ENCODE data around the gene DNAH10. TPM values are rescaled to one million over a fixed set of nuclear protein-coding genes. Genes with fewer than 3 reads are reported as not detected.

DNAH10 gene
- total RNA-seq, 6 experiments from 2014 or later: 0.19 to 1.1 (median 0.64) TPM

- no peaks in the 10 kb centered on the region for H3K4me1 Mint-ChIP-seq (ENCODE audit: low read depth)
- no peak overlapping the region for H3K4me3 Mint-ChIP-seq
- no peak overlapping the region for H3K27ac Mint-ChIP-seq
- no peak for DNase-seq
- H3K36me3 Mint-ChIP-seq (ENCODE audit: low read depth): 0 out of 2 replicates have a peak, but pooled peaks cover 5% of the 10 kb centered on the region
- TF ChIP-seq, protein P1, sequence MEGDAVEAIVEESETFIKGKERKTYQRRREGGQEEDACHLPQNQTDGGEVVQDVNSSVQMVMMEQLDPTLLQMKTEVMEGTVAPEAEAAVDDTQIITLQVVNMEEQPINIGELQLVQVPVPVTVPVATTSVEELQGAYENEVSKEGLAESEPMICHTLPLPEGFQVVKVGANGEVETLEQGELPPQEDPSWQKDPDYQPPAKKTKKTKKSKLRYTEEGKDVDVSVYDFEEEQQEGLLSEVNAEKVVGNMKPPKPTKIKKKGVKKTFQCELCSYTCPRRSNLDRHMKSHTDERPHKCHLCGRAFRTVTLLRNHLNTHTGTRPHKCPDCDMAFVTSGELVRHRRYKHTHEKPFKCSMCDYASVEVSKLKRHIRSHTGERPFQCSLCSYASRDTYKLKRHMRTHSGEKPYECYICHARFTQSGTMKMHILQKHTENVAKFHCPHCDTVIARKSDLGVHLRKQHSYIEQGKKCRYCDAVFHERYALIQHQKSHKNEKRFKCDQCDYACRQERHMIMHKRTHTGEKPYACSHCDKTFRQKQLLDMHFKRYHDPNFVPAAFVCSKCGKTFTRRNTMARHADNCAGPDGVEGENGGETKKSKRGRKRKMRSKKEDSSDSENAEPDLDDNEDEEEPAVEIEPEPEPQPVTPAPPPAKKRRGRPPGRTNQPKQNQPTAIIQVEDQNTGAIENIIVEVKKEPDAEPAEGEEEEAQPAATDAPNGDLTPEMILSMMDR (IDR thresholded peaks at IDR 0.05): no peak
- peaks cover 7% of the 10 kb centered on the region; the same call in 1 of the 2 replicates for H3K9me3 Mint-ChIP-seq
- peaks cover 20% of the 10 kb centered on the region for H3K27me3 Mint-ChIP-seq (ENCODE audit: insufficient read depth)
Observed at GRCh38 chr12:123794027-123794426, 31.9 kb downstream of the DNAH10 start.

- H3K9me3 Mint-ChIP-seq: no peaks in the 10 kb centered on the region
- H3K4me1 Mint-ChIP-seq (ENCODE audit: low read depth): no peaks in the 10 kb centered on the region
- H3K4me3 Mint-ChIP-seq: no peak overlapping the region
- DNase-seq: no peak
- H3K27me3 Mint-ChIP-seq (ENCODE audit: insufficient read depth): peaks cover 8% of the 10 kb centered on the region
- TF ChIP-seq, protein P1 (IDR thresholded peaks at IDR 0.05): no peak
- H3K36me3 Mint-ChIP-seq (ENCODE audit: low read depth): no peaks in the 10 kb centered on the region
- no peak overlapping the region for H3K27ac Mint-ChIP-seq
Observed at GRCh38 chr12:123798518-123798917, 36.4 kb downstream of the DNAH10 start.

DNA sequence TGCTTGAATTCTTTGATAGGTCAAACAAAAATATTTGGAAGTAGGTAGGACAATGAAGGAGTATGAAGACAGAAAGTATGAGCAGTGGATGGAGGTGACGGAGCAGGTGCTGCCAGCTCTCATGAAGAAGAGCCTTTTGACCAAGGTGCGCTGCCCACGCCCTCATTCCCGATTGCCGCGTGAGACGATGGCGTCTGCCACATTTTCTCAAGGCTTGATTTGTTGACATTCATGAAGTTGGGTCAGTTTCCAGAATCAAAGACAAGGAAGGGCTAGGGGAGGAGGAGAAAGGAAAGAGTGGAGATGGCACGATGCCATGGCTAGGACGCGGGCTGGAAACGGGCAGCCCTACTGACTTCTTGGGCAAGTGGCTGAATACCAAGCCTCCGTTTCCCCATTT lies 37.1 kb downstream of the DNAH10 start:
- no peaks in the 10 kb centered on the region for H3K4me1 Mint-ChIP-seq (ENCODE audit: low read depth)
- no peaks in the 10 kb centered on the region for H3K36me3 Mint-ChIP-seq (ENCODE audit: low read depth)
- TF ChIP-seq, protein P1 (IDR thresholded peaks at IDR 0.05): no peak
- DNase-seq: no peak
- H3K9me3 Mint-ChIP-seq: no peaks in the 10 kb centered on the region
- no peak overlapping the region for H3K4me3 Mint-ChIP-seq
- H3K27me3 Mint-ChIP-seq (ENCODE audit: insufficient read depth): peaks cover 8% of the 10 kb centered on the region
- no peak overlapping the region for H3K27ac Mint-ChIP-seq

DNA sequence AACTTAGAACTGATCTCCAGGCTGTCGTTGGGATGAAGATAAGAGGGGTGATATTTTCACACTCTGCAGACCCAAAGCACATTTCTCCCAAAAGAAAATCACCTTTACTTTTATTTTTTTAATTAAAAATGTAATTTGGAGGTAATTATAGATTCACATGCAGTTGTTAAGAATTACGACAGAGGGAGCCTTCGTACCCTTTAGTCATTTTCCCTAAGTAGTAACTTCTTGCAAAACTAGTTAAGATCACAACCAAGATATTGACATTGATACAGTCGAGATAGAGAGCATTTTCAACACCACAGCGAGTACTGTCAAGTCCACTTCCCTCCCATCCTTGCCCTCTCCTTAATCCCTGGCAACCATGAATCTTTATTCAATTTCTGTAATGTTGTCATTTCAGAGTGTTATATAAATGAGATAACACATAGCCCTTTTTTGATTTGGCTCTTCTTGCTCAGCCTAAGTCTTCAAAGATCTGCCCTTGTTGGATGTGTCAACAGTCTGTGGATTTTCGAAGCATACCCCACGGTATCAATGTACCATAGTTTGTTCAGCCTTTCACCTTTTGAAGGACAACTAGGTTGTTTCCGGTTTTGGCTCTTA lies 39.6 kb downstream of the DNAH10 start:
- Mint-ChIP-seq H3K9me3 (no peaks in the 10 kb centered on the region), H3K4me1 (ENCODE audit: low read depth) (no peaks in the 10 kb centered on the region), H3K4me3 (no peak overlapping the region), H3K27me3 (ENCODE audit: insufficient read depth) (peaks cover 11% of the 10 kb centered on the region), H3K27ac (no peak overlapping the region), H3K36me3 (ENCODE audit: low read depth) (no peaks in the 10 kb centered on the region)
- TF ChIP-seq, protein P1 (IDR thresholded peaks at IDR 0.05): peak; percentile 83
- DNase-seq: peak; percentile 11

- TF ChIP-seq, protein P1 (IDR thresholded peaks at IDR 0.05): no peak
- H3K4me3 Mint-ChIP-seq: no peak overlapping the region
- H3K27me3 Mint-ChIP-seq (ENCODE audit: insufficient read depth): peaks cover 16% of the 10 kb centered on the region
- no peak for DNase-seq
- H3K4me1 Mint-ChIP-seq (ENCODE audit: low read depth): 0 out of 2 replicates have a peak, but pooled peaks cover 5% of the 10 kb centered on the region
- H3K27ac Mint-ChIP-seq: no peak overlapping the region
- H3K9me3 Mint-ChIP-seq: no peaks in the 10 kb centered on the region
- H3K36me3 Mint-ChIP-seq (ENCODE audit: low read depth): no peaks in the 10 kb centered on the region
Observed at GRCh38 chr12:123805173-123805572, 43.1 kb downstream of the DNAH10 start.
